ENCODE measurements around the gene GJD4.

The GJD4 gene

DNA sequence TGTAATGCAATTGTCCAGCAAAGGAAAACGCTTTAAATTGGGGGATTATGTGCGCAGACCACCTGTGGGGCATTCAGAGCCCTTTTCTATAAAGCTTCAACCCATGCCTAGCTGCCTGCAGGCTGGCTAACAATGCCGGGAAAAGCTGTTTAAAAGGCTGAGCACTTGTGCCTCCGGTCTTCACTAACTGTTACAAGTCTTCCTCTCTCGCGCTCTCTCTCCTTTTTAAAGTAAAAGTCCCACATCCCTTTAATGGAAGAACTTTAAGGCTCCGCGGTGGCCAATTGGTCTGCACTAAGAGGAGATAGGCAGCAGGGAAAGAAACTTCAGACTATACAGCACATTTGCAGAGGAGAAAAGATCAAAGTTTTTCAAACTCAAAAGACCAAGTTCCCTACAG is 32.3 kb downstream of the GJD4 start:
- TF ChIP-seq, protein P1, sequence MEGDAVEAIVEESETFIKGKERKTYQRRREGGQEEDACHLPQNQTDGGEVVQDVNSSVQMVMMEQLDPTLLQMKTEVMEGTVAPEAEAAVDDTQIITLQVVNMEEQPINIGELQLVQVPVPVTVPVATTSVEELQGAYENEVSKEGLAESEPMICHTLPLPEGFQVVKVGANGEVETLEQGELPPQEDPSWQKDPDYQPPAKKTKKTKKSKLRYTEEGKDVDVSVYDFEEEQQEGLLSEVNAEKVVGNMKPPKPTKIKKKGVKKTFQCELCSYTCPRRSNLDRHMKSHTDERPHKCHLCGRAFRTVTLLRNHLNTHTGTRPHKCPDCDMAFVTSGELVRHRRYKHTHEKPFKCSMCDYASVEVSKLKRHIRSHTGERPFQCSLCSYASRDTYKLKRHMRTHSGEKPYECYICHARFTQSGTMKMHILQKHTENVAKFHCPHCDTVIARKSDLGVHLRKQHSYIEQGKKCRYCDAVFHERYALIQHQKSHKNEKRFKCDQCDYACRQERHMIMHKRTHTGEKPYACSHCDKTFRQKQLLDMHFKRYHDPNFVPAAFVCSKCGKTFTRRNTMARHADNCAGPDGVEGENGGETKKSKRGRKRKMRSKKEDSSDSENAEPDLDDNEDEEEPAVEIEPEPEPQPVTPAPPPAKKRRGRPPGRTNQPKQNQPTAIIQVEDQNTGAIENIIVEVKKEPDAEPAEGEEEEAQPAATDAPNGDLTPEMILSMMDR (IDR thresholded peaks at IDR 0.05; ENCODE audit: extremely low read depth, insufficient read depth, missing control alignments) = no peak
- no peak for DNase-seq (ENCODE audit: low spot score)
- in situ Hi-C loops (cut with MboI; ENCODE audit: low pct_unique_long_range_greater_than_20kb, low sequenced_read_pairs, unreplicated experiment) = no loop called here

DNA sequence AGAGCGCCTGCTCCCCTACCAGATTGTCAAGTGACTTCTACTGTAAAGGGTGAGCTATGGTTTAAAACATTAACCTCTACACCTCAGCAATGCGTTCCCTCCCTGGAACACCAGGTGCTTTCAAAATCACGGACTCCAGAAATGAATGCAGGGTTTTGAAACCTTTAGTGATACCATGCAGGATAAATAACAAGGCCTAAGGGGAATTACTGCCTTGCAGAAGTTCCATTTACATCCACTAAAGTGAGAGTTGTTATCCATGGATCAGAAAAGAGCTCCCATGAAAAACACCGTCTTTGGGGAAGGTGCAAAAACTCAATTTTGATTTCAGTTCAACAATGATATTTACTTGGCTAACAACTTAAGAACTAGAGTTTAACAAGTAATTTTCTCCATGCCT is 33.0 kb downstream of the GJD4 start:
- in situ Hi-C loops (cut with MboI; ENCODE audit: low pct_unique_long_range_greater_than_20kb, low sequenced_read_pairs, unreplicated experiment) = no loop called here

DNA sequence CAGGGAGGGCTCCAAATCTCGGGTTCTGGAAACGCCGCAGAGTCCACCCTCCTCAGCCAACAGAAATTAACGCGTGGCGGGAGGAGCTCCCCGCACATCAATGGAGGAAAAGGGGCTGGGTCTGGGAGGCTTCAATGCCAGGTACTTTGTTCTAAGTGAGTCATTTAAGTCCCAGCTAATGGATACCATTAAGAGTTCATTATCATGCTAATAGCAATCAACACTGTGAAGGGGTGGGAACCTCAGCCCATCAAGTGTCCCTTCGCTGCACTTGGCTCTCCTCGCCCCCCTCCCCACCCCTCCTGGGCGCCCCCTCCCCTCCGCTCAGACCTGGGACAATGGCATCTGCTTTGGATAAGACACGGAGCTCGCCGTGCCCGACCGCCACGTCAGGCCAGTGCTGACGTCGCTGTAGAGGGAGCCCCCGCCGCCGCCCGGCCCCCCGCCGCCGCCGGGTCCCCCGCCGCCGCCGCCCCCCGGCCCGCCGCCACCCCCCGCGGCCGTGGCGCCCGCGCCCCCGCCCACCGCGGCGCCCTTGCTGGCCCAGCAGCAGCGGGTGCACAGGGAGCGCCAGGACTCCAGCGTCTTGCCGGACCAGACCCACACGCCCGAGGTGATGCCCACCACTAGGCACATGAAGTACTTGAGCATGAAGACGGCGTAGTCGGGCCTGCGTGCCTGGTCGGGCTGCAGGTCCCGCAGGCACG is 34.0 kb downstream of the GJD4 start:
- in situ Hi-C loops (cut with MboI; ENCODE audit: low pct_unique_long_range_greater_than_20kb, low sequenced_read_pairs, unreplicated experiment) = no loop called here
- no peak for DNase-seq (ENCODE audit: low spot score)
- TF ChIP-seq, protein P1 (IDR thresholded peaks at IDR 0.05; ENCODE audit: extremely low read depth, insufficient read depth, missing control alignments) = no peak

More for the DNA sequence above, 33.0 kb downstream of the GJD4 start:
- TF ChIP-seq, protein P1 (IDR thresholded peaks at IDR 0.05; ENCODE audit: extremely low read depth, insufficient read depth, missing control alignments) = no peak
- DNase-seq (ENCODE audit: low spot score) = no peak

DNA sequence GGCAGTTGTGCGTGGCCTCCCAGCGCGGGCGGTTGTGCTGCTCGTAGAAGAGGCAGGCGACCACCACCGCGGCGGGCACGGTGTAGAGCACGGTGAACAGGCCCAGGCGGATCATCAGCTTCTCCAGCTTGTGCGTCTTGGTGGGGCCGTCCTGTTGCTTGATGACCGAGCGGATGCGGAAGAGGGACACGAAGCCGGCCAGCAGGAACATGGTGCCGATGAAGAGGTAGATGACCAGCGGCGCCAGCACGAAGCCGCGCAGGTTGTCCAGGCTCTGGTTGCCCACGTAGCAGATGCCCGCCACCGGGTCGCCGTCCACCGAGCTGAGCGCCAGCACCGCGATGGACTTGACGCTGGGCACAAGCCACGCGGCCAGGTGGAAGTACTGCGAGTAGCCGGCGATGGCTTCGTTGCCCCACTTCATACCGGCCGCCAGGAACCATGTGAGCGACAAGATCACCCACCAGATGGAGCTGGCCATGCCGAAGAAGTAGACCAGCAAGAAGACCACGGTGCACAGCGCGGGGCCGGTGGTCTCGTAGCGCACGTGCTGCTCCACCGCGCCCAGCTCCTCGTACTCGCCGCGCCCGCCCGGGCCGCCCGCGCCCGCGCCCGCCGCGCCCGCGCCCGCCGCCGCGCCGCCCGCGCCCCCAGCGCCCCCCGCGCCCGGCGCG is 34.7 kb downstream of the GJD4 start:
- TF ChIP-seq, protein P1 (IDR thresholded peaks at IDR 0.05; ENCODE audit: extremely low read depth, insufficient read depth, missing control alignments) = no peak
- no peak for DNase-seq (ENCODE audit: low spot score)
- in situ Hi-C loops (cut with MboI; ENCODE audit: low pct_unique_long_range_greater_than_20kb, low sequenced_read_pairs, unreplicated experiment) = no loop called here

DNA sequence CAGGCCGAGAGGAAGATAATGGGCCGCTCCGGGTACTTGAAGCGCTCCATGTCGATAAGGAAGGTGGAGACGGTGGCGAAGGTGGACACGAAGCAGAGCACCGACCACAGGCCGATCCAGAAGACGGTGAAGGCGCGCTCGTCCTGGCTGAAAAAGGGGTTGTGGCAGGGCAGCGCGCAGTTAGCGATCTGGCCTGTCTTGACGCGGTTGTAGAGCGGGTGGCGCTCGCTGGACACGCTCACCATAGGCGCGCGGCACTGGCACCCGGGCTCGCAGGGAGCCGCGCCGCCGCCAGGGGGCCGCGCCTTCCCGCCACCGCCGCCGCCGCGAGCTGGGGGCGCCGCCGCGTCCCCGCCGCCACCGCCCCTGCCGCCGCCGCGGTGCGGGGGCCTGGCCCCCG is 35.3 kb downstream of the GJD4 start:
- DNase-seq (ENCODE audit: low spot score) = peak; percentile 82
- TF ChIP-seq, protein P1 (IDR thresholded peaks at IDR 0.05; ENCODE audit: extremely low read depth, insufficient read depth, missing control alignments) = peak; percentile 63
- in situ Hi-C loops (cut with MboI; ENCODE audit: low pct_unique_long_range_greater_than_20kb, low sequenced_read_pairs, unreplicated experiment) = no loop called here

DNA sequence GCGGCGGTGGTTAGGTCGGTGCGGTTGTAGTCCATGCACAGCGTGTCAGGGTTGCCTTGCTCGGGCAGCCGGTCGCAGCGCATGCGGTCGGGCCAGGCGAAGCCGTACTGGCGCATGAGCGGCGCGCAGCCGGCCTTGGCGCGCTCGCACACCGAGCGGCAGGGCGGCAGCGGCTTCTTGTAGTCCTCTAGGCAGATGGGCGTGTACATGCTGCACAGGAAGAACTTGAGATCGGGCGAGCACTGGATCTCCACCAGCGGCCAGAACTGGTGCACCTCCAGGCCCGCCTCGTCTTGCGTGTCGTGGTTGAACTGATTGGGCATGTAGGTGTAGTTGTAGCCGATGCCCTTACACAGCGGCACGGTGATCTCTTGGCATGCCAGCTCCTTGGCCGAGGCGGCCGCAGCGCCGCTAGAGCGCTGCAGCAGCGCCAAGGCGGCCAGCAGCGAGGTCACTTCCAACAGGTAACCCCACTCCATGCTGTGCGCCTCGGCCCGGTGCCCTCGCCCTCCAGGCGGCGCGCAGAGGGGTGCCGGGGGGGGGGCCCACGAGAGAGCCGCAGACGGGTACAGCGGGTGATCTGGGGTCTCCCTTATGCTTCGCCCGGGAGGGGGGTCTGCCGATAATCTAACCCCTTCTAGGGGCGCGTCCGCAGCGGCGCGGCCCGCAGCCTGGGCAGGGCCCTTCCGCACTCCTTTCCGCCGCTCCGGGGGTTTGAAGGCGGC is 36.0 kb downstream of the GJD4 start:
- TF ChIP-seq, protein P1 (IDR thresholded peaks at IDR 0.05; ENCODE audit: extremely low read depth, insufficient read depth, missing control alignments) = no peak
- in situ Hi-C loops (cut with MboI; ENCODE audit: low pct_unique_long_range_greater_than_20kb, low sequenced_read_pairs, unreplicated experiment) = no loop called here
- peak; percentile 57 for DNase-seq (ENCODE audit: low spot score)

All from GM13977 (cell line).